Brain pericyte (primary cell): ENCODE results near the gene RPP25.
"Not testable (repeated sequence)": the region's sequence is repeated elsewhere in the genome, so short reads cannot be mapped to it uniquely, and the experiment has no call there.

Experiments
- DNase-seq: peaks from one replicate; pipeline ENCODE4 v3.0.0-alpha.2; 2012; ENCODE audit warnings: low read depth, low spot score

The RPP25 gene

GRCh38 chr15:74917676-74918075 is 38.9 kb downstream of the RPP25 start:
- no peak for DNase-seq

GRCh38 chr15:74913799-74914198 is 42.8 kb downstream of the RPP25 start:
- not testable (repeated sequence) for DNase-seq

- no peak for DNase-seq
Measured at GRCh38 chr15:74913041-74913440, 43.5 kb downstream of the RPP25 start.

GRCh38 chr15:74908635-74909034 is 47.9 kb downstream of the RPP25 start:
- DNase-seq, result no peak

- DNase-seq, result no peak
Measured at GRCh38 chr15:74907163-74907870, 49.3 kb downstream of the RPP25 start.

- no peak for DNase-seq
Measured at GRCh38 chr15:74906450-74907162, 50.0 kb downstream of the RPP25 start, which contains the start of gene FAM219B. Gene FAM219B (minus strand): TSS chr15:74906851. CDS start chr15:74906800, 51 bp downstream.

- DNase-seq, result no peak
Measured at GRCh38 chr15:74906067-74906449, 50.5 kb downstream of the RPP25 start.
